Non-pigmented ciliary epithelial cell (primary cell): ENCODE data around the gene RYR1.

Experiments
- DNase-seq: peaks from one replicate; pipeline ENCODE4 v3.0.0-alpha.2; 2010; ENCODE audit warnings: low read depth

The RYR1 gene

DNA sequence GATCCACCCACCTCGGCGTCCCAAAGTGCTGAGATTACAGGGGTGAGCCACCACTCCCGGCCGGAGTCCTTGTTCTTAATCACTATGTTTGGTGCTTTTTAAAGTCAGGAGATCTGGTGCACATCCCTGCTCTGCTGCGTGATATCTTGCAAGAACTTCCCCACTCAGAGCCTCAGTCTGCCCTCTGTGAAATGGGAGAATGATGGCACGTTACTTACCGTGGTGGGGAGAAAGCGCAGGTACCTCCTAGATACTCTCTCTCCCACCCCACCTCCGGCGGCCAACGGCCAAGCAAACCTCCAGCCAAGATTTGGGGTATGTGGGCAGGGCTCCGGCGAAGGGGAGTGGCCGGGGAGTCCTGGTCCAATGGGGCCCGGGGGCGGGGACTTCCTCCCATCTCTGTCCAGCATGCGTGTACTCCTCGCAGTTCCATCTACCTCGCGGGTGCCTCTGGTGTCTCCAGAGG is at the start of gene RYR1:
Gene RYR1 (plus strand): TSS at position 424 of the 466 bp plus-strand sequence. CDS start 139 bp downstream, outside the sequence.
- no peak for DNase-seq

DNA sequence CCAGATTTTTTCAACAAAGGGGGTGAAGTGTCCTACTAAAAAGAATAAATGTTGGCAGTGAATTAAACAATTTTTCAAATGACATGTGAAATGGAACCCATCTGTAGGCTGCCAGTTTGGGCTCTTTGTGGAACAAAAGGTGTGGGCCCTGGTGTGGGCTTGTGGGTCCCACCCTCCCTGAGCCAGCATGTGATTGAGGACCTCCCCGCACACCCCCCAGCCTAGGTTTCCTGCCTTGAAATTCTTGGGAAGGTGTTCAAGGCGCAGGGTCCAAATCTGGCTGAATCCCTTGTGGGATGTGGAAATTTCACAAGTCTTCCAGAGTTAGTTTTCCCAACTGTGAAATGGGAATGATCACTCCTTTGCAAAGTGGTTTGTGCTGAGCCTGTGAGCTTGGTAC is 49.7 kb upstream of the RYR1 start:
- no peak for DNase-seq

DNA sequence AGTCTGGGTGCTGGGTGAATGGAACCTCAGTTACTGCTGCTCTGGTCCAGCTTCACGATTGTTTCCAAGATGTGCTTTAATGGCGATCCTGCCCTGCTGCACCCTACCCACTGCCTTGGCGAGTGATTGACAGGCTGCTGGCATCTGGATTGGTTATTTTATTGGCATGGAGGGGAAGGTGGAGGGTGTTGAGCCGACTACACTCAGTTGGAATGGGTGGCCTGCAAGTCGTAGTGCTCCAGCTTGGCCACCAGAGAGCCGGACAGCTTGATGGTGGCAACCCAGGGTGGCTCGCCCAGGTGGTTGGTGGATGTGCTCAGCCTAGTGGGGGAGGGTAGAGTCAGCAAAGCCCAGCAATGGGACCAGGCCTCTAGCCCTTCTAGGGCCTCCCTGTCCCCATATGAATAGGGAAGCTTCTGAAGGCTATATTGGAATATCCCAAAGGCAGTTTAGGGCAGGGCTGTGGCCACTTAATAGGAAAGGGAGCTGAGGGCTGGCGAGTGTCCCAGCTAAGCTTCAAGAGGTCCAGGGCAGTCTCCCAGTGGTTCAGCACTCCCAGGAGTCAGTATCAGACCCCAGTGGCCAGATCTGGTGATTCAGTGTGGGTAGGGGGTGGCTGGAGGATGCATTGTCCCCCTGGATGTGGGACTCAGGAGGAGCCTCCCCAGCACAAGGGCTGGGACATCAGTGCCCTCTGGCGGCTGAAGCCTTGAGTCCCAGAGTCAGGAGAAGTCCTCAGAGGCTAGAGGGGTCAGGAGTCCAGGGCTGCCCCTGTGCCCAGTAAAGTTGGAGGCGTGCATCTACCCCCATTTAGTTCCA is 49.1 kb upstream of the RYR1 start:
- DNase-seq: no peak

DNA sequence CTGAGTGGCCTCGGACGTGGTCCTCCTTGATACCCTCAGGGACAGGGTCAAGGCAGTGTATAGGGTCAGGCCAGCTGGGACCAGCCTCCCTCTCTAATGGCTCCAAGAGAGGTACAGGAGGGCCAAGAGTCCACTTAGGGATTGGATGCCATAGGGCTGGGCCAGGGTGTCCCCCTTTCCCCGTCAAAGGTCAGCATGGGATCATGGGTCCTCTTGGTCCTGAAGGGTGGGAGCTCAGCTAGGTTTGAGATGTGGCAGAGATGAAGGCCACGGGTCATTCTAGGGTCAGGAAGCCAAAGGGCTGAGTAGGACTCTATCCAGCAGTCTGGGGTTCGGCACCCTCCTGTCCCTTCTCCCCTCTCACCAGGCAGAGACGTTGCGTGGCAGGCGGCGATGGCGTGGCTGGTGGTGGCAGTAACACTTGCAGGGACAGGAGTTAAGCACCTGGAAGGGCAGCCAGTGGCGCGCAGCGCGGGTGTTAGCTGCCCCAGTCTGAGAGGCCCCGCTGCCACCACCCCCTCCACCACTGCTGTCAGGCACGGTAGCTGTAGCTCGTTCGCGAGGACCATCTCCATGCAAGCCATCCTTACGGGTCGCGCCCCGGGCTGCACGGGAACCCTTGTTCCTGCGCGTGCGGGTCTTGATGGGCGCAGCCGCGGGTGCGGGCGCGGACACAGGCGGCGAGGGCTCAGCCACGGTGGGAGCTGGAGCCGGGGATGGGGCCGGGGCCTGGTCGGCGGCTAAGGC is 48.3 kb upstream of the RYR1 start:
- no peak for DNase-seq

DNA sequence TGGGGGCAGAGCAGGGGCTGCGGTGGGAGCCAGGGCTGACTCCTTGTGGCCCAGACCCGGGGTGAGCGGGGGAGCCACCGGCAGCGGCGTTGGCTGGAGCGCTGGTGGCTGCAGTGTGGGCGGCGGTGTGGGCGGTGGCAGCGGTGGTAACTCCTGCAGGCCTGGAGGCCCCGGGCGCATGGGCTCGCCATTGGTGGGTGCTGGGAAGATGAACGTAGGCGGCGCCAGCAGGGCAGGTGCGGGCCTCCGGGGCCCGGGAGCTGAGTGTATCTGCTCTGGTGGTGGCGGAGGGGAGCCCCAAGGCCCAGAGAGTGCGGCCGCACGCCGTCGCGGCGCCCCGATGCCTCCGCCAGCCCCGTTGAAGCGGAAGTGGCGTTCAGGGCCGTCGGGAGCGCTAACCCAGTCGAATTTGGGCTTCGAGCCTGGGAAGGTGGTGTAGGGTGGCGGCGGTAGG is 47.7 kb upstream of the RYR1 start:
- no peak for DNase-seq

DNA sequence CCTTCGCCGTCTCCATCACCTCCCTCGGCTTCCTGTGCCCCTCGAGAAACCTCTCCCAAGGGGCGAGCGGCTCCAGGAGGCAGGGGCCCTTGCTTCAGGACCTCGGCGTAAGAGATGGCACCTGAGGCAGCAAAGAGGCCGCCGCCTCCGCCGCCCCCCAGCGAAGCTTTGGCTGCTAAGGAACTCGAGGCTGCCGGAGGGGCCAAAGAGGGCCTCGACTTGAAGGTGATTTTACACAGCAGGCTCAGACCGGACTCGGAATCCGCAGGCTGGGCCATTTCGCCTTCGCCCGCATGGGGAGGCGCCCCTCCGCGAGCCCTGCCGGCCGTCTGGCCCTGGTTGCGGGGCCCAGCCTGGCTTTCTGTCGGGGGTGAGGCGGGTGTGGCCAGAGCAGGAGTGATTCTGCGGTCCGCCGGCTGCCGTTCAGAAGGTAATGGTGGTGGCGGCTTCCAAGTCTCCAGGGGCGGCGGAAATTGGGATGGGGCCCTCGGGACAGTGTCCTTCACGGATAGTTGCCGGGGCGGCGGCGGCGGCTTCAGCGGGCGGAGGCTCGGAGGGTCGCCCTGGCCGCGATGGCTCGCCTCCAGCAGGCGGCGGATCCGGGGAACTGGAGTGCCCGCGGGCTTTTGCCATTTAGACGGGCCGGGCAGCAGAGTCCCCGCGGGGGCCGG is 47.1 kb upstream of the RYR1 start:
- DNase-seq: no peak

DNA sequence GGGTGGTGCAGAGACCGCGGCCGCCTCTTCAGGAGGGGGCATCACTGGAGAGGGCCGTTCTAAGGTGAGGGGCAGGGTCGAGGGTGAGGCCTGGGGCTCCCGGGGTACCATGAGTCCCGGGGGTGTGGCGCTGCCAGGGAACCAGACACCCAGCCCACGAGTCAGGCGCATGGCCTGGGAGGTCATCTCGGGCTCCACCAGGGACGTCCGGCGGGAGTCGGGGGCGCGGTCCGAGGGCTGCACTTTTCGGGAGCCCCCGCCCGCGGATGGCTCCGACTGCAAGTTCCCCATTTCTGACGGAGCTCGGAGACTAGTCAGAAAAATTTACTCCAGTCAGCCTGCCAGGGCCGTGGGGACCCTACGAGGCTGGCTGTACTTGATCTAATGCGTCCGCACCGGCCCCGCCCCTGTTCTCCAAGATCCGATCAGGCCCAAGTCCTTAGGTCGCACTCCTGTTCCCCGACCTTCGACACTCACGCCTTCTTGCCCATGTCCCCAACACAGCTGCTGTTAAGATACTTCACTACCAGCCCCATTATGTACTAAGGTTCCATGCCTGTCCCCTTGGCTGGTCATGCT is 46.4 kb upstream of the RYR1 start:
- no peak for DNase-seq

DNA sequence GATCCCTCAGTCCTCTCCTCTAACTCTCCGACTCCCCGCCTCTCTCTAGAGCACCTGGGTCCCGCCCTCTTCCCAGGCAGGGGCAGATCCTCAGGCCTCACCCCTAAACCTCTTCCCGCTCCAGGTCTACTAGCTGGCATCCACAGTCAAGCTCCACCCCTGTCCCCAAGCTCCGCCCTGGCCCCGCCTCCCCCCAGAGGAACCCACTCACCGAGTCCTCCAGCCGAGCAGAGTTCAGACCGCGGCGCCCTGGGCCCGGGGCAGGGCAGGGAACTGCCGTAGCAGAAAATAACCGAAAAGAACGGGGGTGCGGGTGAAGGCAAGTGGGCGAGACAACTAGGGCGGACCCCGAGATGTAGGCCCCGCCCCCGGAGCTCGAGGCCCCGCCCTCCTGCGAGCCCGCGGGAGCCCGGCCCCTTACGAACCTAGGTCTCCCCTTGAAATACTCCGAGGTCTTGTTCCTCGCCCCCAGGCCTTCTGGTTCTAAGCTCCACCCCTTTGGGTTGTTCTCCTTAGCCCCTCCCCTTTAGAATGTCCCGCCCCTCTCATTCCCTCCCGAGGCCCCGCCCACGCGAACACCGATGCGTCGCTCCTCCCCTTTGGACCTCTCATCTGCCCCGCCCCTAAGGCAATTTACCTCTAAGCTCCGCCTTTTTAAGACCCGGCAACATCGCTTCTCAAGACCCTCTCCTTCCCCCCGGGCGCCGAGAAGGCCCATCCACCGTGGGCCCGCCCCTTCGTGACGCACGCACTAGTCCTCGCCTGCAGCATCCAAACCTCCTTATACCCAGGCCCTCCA is 45.7 kb upstream of the RYR1 start, which contains the start of gene GGN:
Gene GGN (minus strand): TSS at position 485 of the 799 bp plus-strand sequence. CDS start 773 bp downstream, outside the sequence.
- DNase-seq: peak; percentile 77

DNA sequence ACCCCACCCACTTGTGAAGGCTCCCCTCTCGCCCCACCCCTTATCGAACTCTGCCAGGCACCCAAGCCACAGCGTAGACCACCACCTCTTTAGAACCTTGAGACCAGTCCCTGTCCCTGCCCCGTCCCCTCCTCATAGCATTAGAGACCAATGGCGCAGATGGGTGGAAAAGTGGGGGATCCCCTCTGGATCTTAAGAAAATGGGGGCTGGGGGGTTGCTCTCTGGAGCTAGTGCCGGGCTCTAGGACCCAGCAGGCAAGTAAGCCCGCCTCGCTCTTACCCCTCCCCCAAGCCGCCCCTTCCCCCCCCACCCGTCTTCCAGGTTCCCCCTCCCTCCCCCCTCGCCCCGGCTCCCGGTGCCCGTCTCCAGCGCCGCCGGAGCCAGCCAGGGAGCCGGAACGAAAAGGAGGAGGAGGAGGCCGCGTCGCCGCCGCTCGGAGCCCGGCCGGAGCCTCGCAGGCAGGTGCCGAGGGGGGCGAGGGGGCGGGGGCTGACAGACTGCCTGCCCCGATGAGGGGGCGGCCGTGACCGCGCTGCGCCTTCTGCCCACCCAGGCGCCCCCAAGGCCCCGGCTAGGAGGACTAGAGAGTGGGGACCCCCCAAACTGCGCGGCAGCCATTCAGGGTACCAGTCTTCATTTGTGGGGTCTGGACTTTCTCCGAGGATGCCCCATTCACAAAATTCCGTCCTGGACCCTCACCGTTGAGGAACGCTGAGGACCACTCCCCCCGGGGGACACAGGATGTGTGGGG is 45.0 kb upstream of the RYR1 start, which contains the start of gene SPRED3:
Gene SPRED3 (plus strand): TSS at position 349 of the 752 bp plus-strand sequence. CDS start 1,606 bp downstream, outside the sequence.
- no peak for DNase-seq

DNA sequence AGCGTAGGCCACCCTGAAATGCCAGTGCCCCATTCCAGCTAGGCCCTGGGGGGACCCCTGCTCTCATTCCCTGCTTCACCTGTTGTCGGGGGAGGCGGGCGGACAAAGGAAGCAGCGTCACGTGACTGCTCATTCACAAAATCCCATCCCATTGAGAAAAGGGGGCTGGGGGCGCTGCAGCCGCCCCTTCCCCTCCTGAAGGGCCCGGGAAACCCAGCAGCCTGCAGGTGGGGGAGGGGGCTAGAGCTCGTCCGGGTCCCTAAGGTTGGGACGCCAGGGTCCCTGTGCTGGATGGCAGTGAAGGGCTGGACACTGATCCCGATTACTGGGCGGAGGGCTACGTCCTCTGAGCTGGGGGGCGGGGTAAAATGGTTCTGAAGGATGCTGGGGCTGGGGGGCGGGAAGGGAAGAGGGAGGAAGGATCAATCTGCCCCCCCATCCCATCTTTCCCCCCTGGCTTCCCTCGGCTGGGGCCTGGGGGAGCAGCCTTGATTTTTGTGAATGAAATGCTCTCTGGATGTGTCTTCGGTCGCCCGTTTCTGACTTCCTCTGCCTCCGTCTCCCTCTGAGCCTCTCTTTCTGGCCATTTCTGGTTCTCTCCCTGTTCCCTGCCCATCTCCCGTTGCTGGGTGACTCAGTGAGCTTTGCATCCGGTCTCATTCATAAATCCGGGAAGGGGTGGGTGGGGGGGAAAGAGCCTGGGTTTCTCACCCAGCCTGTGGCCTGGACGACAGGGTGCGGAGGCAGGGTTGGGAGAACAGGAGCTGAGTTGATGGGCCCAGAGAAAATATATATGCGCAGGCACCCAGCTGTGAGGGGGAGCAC is 44.2 kb upstream of the RYR1 start:
- peak; percentile 46 for DNase-seq

DNA sequence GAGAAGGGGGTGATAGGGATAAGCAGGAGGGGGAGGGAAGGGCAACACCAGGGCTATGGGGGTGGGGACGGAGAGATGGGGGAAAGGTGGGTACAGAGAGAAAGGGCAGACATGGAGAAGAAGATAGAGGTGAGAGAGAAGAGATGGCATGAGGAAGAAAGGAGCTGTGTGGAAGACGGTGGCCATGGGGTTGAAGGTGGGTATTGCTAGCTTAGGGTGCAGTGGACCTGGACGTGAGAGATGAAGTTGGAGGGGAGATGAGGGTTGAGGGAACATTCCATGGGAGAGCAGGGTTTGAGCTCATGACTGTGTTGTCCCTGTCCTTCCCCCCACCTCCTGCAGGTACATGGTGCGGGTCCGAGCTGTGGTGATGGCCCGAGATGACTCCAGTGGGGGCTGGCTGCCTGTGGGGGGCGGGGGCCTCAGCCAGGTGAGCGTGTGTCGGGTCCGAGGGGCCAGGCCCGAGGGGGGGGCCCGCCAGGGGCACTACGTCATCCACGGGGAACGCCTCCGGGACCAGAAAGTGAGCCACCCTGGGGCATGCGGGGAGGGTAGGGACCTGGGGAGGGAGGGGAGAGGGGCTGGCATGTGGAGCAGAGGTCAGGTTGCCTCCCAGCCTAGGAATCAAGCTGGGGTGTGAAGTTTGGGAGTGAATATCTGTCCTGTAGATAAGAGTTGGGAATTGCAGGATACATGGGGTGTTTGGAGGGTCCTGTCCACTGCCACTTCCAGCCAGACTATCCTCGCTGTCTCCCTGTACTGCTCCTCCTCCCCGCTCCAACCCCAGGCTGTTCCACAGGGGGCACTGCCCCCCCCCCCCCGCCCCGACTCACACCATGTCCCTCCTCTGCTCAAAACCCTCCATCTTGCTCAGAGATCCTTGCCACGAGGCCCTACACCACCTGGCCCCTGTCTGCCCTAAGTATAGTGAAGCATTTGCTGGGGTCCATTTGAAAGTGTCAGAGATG is 43.2 kb upstream of the RYR1 start:
- DNase-seq: no peak

DNA sequence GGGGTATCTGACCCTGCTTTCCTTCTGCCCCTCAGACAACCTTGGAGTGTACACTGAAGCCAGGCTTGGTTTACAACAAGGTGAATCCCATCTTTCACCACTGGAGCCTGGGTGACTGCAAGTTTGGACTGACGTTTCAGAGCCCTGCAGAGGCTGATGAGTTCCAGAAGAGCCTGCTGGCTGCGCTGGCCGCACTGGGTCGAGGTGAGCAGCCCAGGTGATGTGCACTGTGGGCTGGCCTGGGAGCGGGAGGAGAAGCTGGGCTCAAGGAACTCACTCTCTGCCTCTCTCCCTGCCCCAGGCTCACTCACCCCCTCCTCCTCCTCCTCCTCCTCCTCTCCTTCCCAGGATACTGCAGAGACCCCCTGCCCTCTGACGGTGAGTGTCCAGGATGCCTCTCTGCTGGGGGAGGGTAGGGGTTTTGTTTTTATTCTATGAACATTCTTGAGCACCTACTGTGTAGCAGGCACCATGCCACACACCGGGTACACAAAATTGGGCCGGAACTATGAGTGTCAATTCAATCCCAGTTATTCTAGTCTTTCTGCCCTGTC is 41.5 kb upstream of the RYR1 start:
- DNase-seq: no peak

DNA sequence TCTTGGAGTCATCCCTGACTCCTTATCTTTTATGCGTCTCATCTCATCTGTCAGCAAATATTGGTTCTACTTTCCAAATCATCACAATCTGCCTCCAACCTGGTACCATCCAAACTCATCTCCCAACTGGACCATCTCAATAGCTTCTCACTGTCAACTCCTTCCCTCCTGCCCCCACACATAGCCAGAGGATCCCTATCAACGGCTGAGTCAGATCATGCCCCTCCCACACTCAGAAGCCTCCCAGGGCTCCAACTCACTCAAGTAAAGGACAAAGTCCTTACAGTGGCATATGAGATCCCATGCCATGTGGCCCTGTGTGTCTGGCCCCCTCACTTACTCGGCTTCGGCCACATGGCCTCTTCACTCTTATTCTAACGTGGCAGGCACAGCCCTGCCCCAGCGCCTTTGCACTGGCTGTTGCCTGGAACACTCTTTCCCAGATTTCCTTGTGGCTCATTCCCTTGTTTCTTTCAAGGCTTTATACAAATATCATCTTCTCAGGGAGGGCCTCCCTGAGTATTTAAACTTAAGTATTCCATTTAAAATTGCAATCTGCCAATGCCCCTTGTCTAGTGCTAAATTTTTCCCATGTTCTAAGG is 40.7 kb upstream of the RYR1 start:
- DNase-seq: no peak

DNA sequence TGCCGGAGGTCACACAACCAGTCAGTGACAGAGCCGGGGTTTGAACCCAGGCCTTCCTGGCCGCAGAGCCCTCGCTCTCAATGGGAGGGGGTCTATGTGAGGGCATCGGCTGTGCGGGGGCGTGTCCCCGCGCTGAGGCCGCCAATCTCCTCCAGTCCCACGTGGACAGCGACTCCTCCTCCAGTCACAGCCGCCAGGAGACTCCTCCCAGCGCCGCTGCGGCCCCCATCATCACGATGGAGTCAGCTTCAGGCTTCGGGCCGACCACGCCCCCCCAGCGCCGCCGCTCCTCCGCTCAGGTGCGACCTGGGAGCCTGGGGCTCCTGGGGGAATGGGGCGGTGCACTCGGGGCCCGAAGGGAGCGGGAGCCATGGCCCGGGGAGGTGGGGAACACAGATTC is 39.0 kb upstream of the RYR1 start:
- no peak for DNase-seq

DNA sequence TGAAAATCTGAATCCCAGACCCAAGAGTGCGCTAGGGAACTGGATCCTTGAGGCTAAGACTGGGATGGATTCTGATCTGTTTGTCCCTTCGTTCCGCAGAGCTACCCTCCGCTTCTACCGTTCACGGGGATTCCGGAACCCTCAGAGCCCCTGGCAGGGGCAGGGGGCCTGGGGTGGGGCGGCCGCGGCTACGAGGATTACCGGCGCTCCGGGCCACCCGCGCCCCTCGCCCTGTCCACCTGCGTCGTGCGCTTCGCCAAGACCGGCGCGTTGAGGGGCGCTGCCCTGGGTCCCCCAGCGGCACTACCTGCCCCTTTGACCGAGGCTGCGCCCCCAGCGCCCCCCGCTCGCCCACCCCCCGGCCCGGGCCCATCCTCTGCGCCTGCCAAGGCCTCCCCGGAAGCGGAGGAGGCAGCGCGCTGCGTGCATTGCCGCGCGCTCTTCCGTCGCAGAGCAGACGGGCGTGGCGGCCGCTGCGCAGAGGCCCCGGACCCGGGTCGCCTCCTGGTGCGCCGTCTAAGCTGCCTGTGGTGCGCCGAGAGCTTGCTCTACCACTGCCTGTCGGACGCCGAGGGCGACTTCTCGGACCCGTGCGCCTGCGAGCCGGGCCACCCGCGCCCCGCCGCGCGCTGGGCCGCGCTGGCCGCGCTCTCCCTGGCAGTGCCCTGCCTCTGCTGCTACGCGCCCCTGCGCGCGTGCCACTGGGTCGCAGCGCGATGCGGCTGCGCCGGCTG is 37.9 kb upstream of the RYR1 start:
- DNase-seq: no peak

DNA sequence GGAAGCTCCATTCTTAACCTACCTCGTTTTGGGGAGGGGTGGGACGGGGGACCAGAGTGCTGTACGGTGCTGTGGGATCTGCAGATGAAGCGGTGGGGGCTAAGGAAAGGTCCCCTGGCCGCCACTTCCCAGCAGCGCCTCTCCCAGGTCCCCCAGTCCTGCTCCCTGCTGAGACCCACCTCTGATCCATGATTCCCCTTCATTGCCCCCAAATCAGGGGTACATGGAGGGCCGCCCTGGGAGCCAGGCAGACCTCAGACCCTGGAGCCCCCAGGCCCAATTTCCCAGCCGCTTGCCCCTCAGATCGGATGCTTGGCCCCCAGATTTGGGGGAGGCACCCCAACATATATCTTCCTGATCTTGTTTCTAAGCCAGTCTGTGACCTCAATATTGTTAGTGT is 34.4 kb upstream of the RYR1 start:
- DNase-seq: no peak

DNA sequence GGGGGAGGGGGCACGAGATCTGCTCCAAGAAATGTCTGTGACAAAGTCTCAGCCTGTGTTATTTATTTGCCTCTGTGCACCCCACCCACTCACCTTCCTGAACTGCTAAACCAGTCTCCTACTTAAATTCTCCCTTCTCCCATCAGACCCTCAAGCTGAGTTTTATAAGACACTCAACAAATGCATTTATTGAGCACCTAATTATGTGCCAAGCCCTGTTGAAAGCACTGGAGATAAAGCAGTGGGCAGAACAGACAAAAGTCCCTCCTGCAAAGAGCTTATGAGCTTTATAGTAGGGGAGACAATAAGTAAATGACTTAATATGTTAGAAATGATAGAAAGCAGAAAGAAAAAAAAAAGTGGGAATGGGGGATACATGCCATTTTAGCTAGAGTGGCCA is 34.0 kb upstream of the RYR1 start:
- no peak for DNase-seq
